Ishikawa (cell line): Measurements from ENCODE around the gene ZG16B.

Source experiments
- CREB1 ChIP-seq: IDR thresholded peaks from 2 replicates; pipeline ENCODE4 v1.6.1; 2012; ENCODE audit warnings: low read depth
- EP300 ChIP-seq: IDR thresholded peaks from 2 replicates; pipeline ENCODE4 v1.6.1; 2012; ENCODE audit warnings: borderline replicate concordance
- FOXM1 ChIP-seq: IDR thresholded peaks from 2 replicates; pipeline ENCODE4 v1.6.1; 2012; ENCODE audit warnings: low read depth, borderline replicate concordance
- MAX ChIP-seq: IDR thresholded peaks from 2 replicates; pipeline ENCODE4 v1.6.1; 2012
- RAD21 ChIP-seq: IDR thresholded peaks from 2 replicates; pipeline ENCODE4 v1.6.1; 2012; ENCODE audit warnings: low read depth
- REST ChIP-seq: IDR thresholded peaks from 2 replicates; pipeline ENCODE4 v1.6.1; 2012; ENCODE audit warnings: low read depth, mild to moderate bottlenecking
- TAF1 ChIP-seq: IDR thresholded peaks from 2 replicates; pipeline ENCODE4 v1.6.1; 2012; ENCODE audit warnings: low read depth, mild to moderate bottlenecking

GRCh38 chr16:2848933-2849725 lies 19.0 kb downstream of the ZG16B start:
- TF ChIP-seq REST (no peak), RAD21 (no peak), EP300 (no peak), MAX (no peak), TAF1 (no peak), FOXM1 (no peak), CREB1 (no peak)
